ENCODE results near the gene CDH13.
"Not testable (repeated sequence)": the region's sequence is repeated elsewhere in the genome, so short reads cannot be mapped to it uniquely, and the experiment has no call there.

- TF ChIP-seq CTCF (conservative IDR thresholded peaks at IDR 0.05 in 1 of 2, IDR thresholded peaks at IDR 0.05 in 1 of 2; ENCODE audit: low read depth in 1 of 2, low read length in 2 of 2); EZH2 (IDR thresholded peaks at IDR 0.05; ENCODE audit: low read length, missing control alignments): not testable (repeated sequence)
Observed at GRCh38 chr16:82933933-82934332, 307.2 kb downstream of the CDH13 start.

All from fibroblast of lung (primary cell).